HG02798 (cell line): ENCODE results near the gene FMNL3.

Experiments used
- ATAC-seq: cut with Tn5 transposase; IDR thresholded peaks from one replicate; pipeline ENCODE4 v1.9.1; 2021; ENCODE audit warnings: mild to moderate bottlenecking; ENCODE audit not compliant: unreplicated experiment, poor library complexity

Gene FMNL3

GRCh38 chr12:49654715-49655114, 52.5 kb downstream of the FMNL3 start:
- ATAC-seq, result no peak

- ATAC-seq, result no peak
Observed at GRCh38 chr12:49652921-49653520, 54.2 kb downstream of the FMNL3 start.

GRCh38 chr12:49651855-49652254, 55.4 kb downstream of the FMNL3 start:
- no peak for ATAC-seq

GRCh38 chr12:49649892-49650291, 57.3 kb downstream of the FMNL3 start:
- ATAC-seq, result no peak

DNA sequence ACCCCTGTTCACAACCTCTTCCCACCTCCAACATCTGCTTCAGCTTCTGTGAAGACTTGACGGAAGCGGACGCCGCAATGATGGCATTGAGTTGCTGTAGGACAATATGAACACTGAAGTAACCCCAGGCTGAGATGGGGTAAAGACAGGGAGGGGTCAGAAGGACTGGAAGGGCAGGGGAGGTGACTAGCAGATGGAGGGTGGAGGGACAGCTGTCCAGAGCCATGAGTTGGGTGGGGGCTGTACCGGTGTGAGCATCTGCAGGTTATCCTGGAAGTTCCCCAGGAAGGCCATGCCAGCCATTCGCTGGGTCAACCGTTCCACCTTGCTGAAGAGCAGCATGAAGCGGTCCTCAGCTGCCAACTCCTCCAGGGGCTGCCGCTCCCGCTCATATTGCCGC, 57.8 kb downstream of the FMNL3 start:
- ATAC-seq, result no peak

DNA sequence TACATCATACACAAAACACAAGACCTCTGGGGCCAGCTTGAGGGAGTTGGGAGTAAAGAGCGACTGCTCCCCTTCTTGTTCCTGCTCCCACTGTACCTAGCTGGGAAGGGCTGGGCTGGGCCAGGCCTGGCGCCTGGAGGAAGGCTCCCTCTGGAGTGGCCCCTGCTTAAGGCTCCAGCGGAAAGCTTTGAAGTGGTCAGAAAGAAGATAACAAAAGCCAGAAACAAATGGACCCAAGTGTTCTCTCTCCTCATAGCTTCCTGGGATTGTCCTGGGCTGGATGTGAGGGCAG, 58.5 kb downstream of the FMNL3 start:
- no peak for ATAC-seq

DNA sequence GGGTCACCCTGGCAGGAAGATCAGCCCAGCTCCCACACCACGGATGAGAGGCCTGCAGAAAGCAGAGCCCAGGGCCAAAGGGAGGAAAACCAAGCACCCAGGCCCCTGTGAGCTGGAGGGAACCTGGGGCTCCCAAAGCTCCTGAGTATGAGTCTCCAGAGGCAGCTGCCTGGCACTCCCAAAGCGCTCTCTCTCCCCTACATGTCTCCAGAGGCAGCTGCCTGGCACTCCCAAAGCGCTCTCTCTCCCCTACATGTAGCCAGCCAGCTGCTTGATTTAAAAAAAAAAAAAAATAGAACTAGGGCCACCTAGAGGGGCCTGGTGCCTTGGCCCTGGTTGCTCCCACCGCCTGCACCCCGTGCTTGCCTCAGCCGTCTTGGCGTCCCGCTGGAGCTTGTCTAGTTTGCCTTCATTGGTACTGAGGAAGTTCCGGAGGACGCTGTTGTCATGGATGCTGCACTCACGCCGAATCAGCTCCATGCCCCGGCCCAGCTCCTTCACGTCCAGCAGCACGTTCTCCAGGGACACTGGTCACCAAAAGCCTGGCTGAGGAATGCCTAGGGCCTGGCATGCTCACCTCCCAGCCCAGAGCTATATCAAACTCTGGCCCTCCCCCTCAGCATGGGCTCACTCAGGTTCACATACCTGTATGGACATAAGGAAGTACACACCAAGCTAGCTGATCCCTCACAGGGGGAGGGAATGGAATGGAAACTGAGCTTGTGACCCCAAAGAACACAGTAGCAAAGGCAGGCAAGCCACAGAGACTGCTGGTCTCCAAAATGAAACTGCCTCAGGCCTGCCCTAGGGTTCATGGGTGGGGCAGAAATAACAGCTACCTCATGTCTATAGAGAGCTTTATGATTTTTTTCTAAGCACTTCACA, 59.1 kb downstream of the FMNL3 start:
- no peak for ATAC-seq

DNA sequence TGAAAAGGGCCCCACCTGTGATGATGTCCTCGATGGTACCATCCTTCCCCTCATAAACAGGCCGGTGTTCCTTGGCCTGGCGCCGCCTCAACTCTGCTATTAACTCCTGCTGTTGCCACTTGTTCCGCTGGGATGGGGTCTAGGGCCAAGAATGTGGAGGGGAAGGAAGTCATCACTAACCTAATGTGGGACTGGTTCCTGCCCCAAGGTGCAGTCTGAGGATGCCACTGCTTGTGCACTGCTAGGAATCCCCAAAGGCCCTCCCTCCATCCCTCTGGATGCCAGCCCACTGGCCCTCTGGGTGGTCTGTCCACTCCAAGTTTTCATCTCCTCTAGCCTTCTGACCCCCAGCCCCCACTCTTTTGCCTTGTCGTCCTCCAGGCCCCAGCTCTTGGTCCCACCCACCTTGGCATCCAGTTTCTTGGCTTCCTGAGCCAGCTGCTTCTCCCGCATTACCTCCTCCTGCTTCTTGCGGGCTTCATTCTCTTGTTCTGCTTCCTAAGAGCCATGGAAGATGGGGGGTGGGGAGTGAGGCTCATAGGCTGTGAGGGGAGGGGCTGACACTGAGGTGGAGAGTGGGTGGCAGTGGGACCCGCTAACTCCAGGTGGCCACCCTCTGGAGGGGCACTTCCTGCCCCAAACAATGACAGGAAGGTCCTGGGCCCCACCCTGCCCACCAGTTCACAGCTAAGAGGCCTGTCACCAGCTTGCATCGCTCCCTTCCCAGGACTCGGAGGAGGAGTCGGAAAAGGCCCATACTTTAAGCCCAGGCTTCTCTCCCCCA, 60.1 kb downstream of the FMNL3 start:
- no peak for ATAC-seq

- no peak for ATAC-seq
Observed at GRCh38 chr12:49646331-49646830, 60.8 kb downstream of the FMNL3 start.

GRCh38 chr12:49645146-49646039, 61.8 kb downstream of the FMNL3 start:
- no peak for ATAC-seq

- ATAC-seq, result no peak
Observed at GRCh38 chr12:49644620-49644994, 62.6 kb downstream of the FMNL3 start.

DNA sequence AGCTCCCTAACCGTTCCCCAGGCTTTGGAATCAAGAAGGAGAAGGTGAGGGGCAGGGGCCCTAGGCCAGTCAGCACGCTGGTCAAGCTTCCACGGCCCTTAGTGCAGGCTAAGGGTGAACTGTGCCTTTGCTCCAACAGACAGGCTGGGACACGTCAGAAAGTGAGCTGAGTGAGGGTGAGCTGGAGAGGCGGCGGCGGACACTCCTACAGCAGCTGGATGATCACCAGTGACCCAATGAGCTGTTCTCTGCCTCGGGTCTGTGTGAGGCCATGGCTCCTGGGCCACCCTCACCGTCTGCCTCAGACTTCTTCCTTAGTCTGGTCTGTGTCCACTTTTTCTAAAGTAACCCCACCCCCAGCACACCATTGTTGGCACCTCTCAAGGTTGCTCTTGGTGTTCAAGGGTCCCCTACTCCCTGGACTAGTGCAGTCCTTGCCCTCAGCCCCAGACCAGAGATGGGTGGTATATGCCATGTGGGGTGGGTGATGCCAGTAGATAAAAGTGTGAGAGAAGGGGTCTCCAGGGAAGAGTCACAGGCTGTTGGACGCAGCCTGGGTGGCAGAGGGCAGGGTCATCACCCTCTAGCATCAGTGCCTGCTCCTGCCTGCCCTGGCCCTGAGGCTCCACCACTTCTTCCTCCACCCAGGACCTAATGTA, 63.1 kb downstream of the FMNL3 start:
- ATAC-seq, result no peak

GRCh38 chr12:49643135-49643534, 64.1 kb downstream of the FMNL3 start:
- ATAC-seq, result no peak

- no peak for ATAC-seq
Observed at GRCh38 chr12:49642370-49642802, 64.8 kb downstream of the FMNL3 start.

GRCh38 chr12:49641748-49642369, 65.3 kb downstream of the FMNL3 start:
- ATAC-seq, result no peak

DNA sequence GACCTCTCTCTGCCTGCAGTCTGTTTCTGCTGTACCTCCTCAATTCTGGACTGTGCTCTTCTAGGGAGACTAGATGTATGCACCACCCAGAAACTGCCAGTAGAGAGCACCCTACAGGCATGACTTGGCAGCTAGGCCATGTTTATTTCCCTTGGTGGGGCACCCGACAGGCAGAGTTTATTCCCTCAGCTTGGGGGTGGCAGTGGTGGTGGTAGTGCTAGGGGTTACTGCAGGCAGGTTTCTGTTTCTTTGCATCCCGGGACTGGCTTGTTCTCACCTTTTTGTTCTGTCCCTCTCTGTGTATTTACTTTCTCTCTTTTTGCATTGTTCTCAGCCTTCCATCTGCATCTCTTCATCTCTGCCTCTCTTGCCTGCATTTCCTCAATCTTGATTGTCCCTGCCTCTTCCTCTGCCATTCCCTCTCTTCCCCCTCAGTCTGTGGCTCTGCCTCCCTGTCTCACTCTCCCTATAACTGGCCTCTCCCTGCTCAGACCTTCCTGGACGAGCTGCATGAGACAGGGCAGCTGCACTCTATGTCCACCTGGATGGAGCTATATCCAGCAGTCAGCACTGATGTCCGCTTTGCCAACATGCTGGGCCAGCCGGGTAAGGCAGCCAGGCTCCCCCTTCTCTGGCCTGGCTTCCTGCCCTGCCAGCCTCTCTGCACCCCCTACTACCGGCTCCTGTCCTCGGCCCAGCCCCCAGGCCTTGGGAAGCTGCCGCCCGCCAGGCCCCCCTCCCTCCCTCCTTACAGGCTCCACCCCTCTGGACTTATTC, 70.0 kb downstream of the FMNL3 start:
- peak; percentile 53 for ATAC-seq

GRCh38 chr12:49636574-49636973, 70.6 kb downstream of the FMNL3 start:
- ATAC-seq, result no peak

- ATAC-seq, result no peak
Observed at GRCh38 chr12:49635656-49636055, 71.5 kb downstream of the FMNL3 start.
